Glutamatergic neuron (in vitro differentiated cells): ENCODE measurements around the gene NECTIN1. TPM values are rescaled to one million over a fixed set of nuclear protein-coding genes. Genes with fewer than 3 reads are reported as not detected.

Source experiments
- DNase-seq: peaks from one replicate; pipeline ENCODE4 v3.0.0; 2022
- H3K27ac Mint-ChIP-seq: one replicate; pipeline ENCODE4 v1.8.0; 2020; ENCODE audit warnings: mild to moderate bottlenecking, mixed read lengths, inconsistent platforms; ENCODE audit not compliant: unreplicated experiment
- H3K27me3 Mint-ChIP-seq: one replicate; pipeline ENCODE4 v1.8.0; 2020; ENCODE audit warnings: mild to moderate bottlenecking, moderate library complexity, mixed read lengths, inconsistent platforms; ENCODE audit not compliant: unreplicated experiment
- H3K36me3 Mint-ChIP-seq: one replicate; pipeline ENCODE4 v1.8.0; 2020; ENCODE audit warnings: mild to moderate bottlenecking, mixed read lengths, inconsistent platforms; ENCODE audit not compliant: unreplicated experiment
- H3K4me1 Mint-ChIP-seq: one replicate; pipeline ENCODE4 v1.8.0; 2020; ENCODE audit warnings: mild to moderate bottlenecking, low read depth, mixed read lengths, inconsistent platforms; ENCODE audit not compliant: unreplicated experiment
- H3K4me3 Mint-ChIP-seq: one replicate; pipeline ENCODE4 v1.8.0; 2020; ENCODE audit warnings: mild to moderate bottlenecking, mixed read lengths, inconsistent platforms; ENCODE audit not compliant: unreplicated experiment
- H3K9me3 Mint-ChIP-seq: one replicate; pipeline ENCODE4 v1.8.0; 2020; ENCODE audit warnings: mild to moderate bottlenecking, moderate library complexity, mixed read lengths, inconsistent platforms; ENCODE audit not compliant: unreplicated experiment
- CTCF ChIP-seq: fragments of 200-600 bp; sonication (generic); IDR thresholded peaks from one replicate; pipeline ENCODE4 v1.5.0; 2021; ENCODE audit not compliant: partially characterized antibody, unreplicated experiment
- total RNA-seq: library from RNA; stranded (reverse); fragmentation: NEBNext Ultra II Directional; extraction: Animal tissue kit (Norgen Biotek cat#: 25700); gene quantifications from one replicate; pipeline ENCODE4 v1.2.1, GENCODE V29; 2021; ENCODE audit not compliant: unreplicated experiment

The NECTIN1 gene
- total RNA-seq, 1 donor from 2014 or later = 26.0 TPM

GRCh38 chr11:119759324-119759723 is 30.3 kb upstream of the NECTIN1 start:
- H3K27me3 Mint-ChIP-seq = peaks cover 3% of the 10 kb centered on the region
- H3K4me1 Mint-ChIP-seq = peaks cover 4% of the 10 kb centered on the region
- no peak overlapping the region for H3K27ac Mint-ChIP-seq
- no peak overlapping the region for H3K4me3 Mint-ChIP-seq
- peaks cover 11% of the 10 kb centered on the region for H3K9me3 Mint-ChIP-seq
- TF ChIP-seq CTCF = no peak
- no peak for DNase-seq
- no peaks in the 10 kb centered on the region for H3K36me3 Mint-ChIP-seq

GRCh38 chr11:119758291-119758690 is 29.3 kb upstream of the NECTIN1 start:
- Mint-ChIP-seq H3K27ac (no peak overlapping the region), H3K27me3 (peaks cover 3% of the 10 kb centered on the region), H3K9me3 (peaks cover 8% of the 10 kb centered on the region), H3K4me3 (no peak overlapping the region), H3K36me3 (no peaks in the 10 kb centered on the region), H3K4me1 (peaks cover 9% of the 10 kb centered on the region)
- no peak for TF ChIP-seq CTCF
- DNase-seq = no peak

- H3K27ac Mint-ChIP-seq = no peak overlapping the region
- DNase-seq = no peak
- peaks cover 5% of the 10 kb centered on the region for H3K27me3 Mint-ChIP-seq
- no peak overlapping the region for H3K4me3 Mint-ChIP-seq
- no peaks in the 10 kb centered on the region for H3K36me3 Mint-ChIP-seq
- TF ChIP-seq CTCF = no peak
- H3K9me3 Mint-ChIP-seq = peaks cover 5% of the 10 kb centered on the region
- peaks cover 16% of the 10 kb centered on the region for H3K4me1 Mint-ChIP-seq
These were observed 28.4 kb upstream of the NECTIN1 start for GRCh38 chr11:119757378-119757777.

- no peak for DNase-seq
- Mint-ChIP-seq H3K4me1 (peaks cover 16% of the 10 kb centered on the region), H3K36me3 (no peaks in the 10 kb centered on the region), H3K27ac (no peak overlapping the region), H3K4me3 (no peak overlapping the region), H3K9me3 (peaks cover 5% of the 10 kb centered on the region), H3K27me3 (peaks cover 5% of the 10 kb centered on the region)
- TF ChIP-seq CTCF = no peak
These were observed 27.3 kb upstream of the NECTIN1 start for GRCh38 chr11:119756169-119756865.

- peaks cover 5% of the 10 kb centered on the region for H3K9me3 Mint-ChIP-seq
- H3K36me3 Mint-ChIP-seq = no peaks in the 10 kb centered on the region
- no peak for DNase-seq
- H3K4me3 Mint-ChIP-seq = no peak overlapping the region
- no peak overlapping the region for H3K27ac Mint-ChIP-seq
- H3K4me1 Mint-ChIP-seq = peaks cover 13% of the 10 kb centered on the region
- no peak for TF ChIP-seq CTCF
- H3K27me3 Mint-ChIP-seq = peaks cover 5% of the 10 kb centered on the region
These were observed 26.5 kb upstream of the NECTIN1 start for GRCh38 chr11:119755356-119756071.
